ENCODE data around the gene IL5RA. TPM values are rescaled to one million over a fixed set of nuclear protein-coding genes. Genes with fewer than 3 reads are reported as not detected.

The IL5RA gene
- total and polyA plus RNA-seq, 7 experiments from 2014 or later: 1.1 to 8.7 TPM; not detected in 5

DNA sequence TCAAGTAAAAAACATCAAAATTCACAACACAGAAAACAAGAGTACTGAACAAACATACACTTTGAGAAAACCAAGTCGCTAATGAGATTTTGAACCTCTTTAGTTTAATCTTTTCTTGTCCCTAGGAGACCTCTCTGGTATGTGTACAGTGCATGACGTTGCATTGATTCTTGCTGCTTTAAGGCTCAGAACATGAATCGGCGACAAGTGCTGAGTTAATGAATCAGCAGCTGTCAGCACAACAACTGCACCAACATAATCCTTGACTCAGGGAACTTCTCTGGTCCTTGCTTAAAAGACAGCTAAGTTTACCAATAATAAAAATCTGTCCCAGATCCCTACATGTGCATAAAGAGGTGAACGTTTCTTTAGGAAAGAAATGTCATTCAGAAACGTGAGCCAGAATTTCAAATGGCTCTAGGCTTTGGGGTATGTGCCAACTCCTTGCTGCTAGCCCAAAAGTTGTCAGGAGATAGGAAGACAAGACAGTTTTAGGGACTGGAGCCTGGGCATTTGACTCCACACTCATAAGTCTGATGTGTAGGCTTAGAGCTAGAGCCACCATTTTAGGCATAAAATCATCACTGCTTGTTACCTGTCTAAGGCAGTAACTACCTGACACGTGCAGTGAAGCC is 86.9 kb downstream of the IL5RA start:
- Mint-ChIP-seq H3K4me3 (no peak overlapping the region), H3K36me3 (no peaks in the 10 kb centered on the region), H3K4me1 (peaks cover 1 to 10% (median 7%) of the 10 kb centered on the region in 7 donors), H3K27me3 (peaks cover 0 to 15% (median 0%) of the 10 kb centered on the region in 5 donors), H3K9me3 (peaks cover 0 to 5% (median 0%) of the 10 kb centered on the region in 11 donors), H3K27ac (no peak overlapping the region)
- ChIA-PET CTCF (no interaction called here), POLR2A (no interaction called here)
- H3K36me3 ChIP-seq (ENCODE audit: control insufficient read depth in 2 of 3, insufficient read depth in 3 of 3, low read length in 3 of 3): no peaks in the 10 kb centered on the region
- H3K9me3 ChIP-seq (ENCODE audit: control insufficient read depth in 2 of 3, low read length in 3 of 3): no peaks in the 10 kb centered on the region
- no peaks in the 10 kb centered on the region for H3K27me3 ChIP-seq (ENCODE audit: control insufficient read depth in 2 of 2, insufficient read depth in 2 of 2, low read length in 2 of 2)
- peaks cover 5 to 6% of the 10 kb centered on the region in 2 donors for H3K4me1 ChIP-seq (ENCODE audit: control insufficient read depth in 2 of 2, insufficient read depth in 2 of 2, low read length in 2 of 2)
- intact Hi-C loops (cut with micrococcal nuclease): no loop called here
- DNase-seq (no peak), ATAC-seq (no peak)
- no peak overlapping the region for H3K4me3 ChIP-seq (ENCODE audit: low read length)
- no peak overlapping the region for H3K27ac ChIP-seq (ENCODE audit: low read depth, low read length)

DNA sequence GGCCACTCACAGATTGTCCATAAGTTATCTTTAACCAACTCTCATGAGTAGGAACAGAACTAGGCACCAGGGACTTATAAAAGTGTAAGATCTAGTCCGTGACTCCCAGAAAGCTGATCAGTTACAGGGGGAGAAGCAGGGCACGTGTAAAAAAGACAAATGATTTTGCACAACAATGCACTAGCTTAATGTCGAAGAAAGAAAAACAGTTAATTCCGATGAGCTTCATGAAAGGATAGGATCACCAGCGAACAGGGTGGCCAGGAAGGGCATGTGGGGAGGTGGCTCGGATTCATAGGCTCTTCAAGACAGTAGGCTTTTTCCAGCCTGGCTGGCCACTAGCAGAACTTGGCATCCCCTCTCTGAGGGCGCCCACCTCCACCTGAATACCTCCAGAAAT is 90.0 kb downstream of the IL5RA start:
- Mint-ChIP-seq H3K9me3 (no peaks in the 10 kb centered on the region), H3K27me3 (peaks cover 0 to 28% (median 5%) of the 10 kb centered on the region in 5 donors), H3K36me3 (no peaks in the 10 kb centered on the region), H3K27ac (no peak overlapping the region), H3K4me3 (no peak overlapping the region), H3K4me1 (no peaks in the 10 kb centered on the region)
- CTCF ChIA-PET: no interaction called here
- H3K4me3 ChIP-seq (ENCODE audit: low read length): no peak overlapping the region
- intact Hi-C loops (cut with micrococcal nuclease): no loop called here
- ATAC-seq (no peak), DNase-seq (no peak)
- no peaks in the 10 kb centered on the region for H3K4me1 ChIP-seq (ENCODE audit: control insufficient read depth in 2 of 2, insufficient read depth in 2 of 2, low read length in 2 of 2)
- H3K27ac ChIP-seq (ENCODE audit: low read depth, low read length): no peak overlapping the region
- no peaks in the 10 kb centered on the region for H3K27me3 ChIP-seq (ENCODE audit: control insufficient read depth in 2 of 2, insufficient read depth in 2 of 2, low read length in 2 of 2)
- no peaks in the 10 kb centered on the region for H3K36me3 ChIP-seq (ENCODE audit: control insufficient read depth in 2 of 3, insufficient read depth in 3 of 3, low read length in 3 of 3)
- H3K9me3 ChIP-seq (ENCODE audit: control insufficient read depth in 2 of 3, low read length in 3 of 3): no peaks in the 10 kb centered on the region
- POLR2A ChIA-PET: no interaction called here

Other genes starting within 250 kb of the IL5RA start
- gene TRNT1, start 16.6 kb upstream of the IL5RA start, total RNA-seq: 10 to 100 TPM; 36.4 to 44.5 (median 38.8) TPM
- gene TRNT1, start 16.6 kb upstream of the IL5RA start, polyA plus RNA-seq: 10 to 100 TPM; 22.7 to 26.9 TPM
- 100 to 1,000 TPM in 4 of 5 experiments, 10 to 100 TPM in 1; 69.1 to 169 (median 134) TPM for gene CRBN, start 69.3 kb upstream of the IL5RA start, total RNA-seq
- gene CRBN, start 69.3 kb upstream of the IL5RA start, polyA plus RNA-seq: 100 to 1,000 TPM; 171 to 198 TPM